Measurements from ENCODE around the gene PAX3. TPM values are rescaled to one million over a fixed set of nuclear protein-coding genes. Genes with fewer than 3 reads are reported as not detected.
"Not testable (repeated sequence)": the region's sequence is repeated elsewhere in the genome, so short reads cannot be mapped to it uniquely, and the experiment has no call there.

PAX3 gene
- total RNA-seq, 1 experiment from 2014 or later: not detected

DNA sequence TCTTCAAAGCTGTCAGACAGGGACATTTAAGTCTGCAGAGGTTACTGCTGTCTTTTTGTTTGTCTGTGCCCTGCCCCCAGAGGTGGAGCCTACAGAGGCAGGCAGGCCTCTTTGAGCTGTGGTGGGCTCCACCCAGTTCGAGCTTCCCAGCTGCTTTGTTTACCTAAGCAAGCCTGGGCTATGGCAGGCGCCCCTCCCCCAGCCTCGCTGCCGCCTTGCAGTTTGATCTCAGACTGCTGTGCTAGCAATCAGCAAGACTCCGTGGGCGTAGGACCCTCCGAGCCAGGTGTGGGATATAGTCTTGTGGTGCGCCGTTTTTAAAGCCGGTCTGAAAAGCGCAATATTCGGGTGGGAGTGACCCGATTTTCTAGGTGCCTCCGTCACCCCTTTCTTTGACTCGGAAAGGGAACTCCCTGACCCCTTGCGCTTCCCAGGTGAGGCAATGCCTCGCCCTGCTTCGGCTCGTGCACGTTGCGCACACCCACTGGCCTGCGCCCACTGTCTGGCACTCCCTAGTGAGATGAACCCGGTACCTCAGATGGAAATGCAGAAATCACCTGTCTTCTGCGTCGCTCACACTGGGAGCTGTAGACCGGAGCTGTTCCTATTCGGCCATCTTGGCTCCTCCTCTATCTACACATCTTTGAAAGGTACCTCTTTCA lies 143.7 kb downstream of the PAX3 start:
- H3K27ac ChIP-seq (ENCODE audit: low read depth, low read length); POLR2A ChIA-PET; H3K4me1 ChIP-seq (ENCODE audit: control insufficient read depth in 1 of 2, insufficient read depth in 2 of 2, low read length in 2 of 2); H3K9ac ChIP-seq (ENCODE audit: low read length); H3K36me3 ChIP-seq (ENCODE audit: control insufficient read depth in 1 of 2, insufficient read depth in 2 of 2, low read length in 2 of 2); ATAC-seq; H3K4me3 ChIP-seq (replicated peaks in 1 of 2; ENCODE audit: low read depth in 1 of 2, low read length in 2 of 2); CTCF ChIA-PET; intact Hi-C loops (cut with micrococcal nuclease); H3K79me2 ChIP-seq (ENCODE audit: insufficient read depth, low read length); H2AFZ ChIP-seq (ENCODE audit: low read depth, low read length, poor library complexity, severe bottlenecking); DNase-seq (ENCODE audit: low read depth, low spot score); H4K20me1 ChIP-seq (ENCODE audit: insufficient read depth); H3K27me3 ChIP-seq (ENCODE audit: insufficient read depth, low read length); RAD21 ChIA-PET (ENCODE audit: low non-redundant PET in 1 of 2, low total read pairs in 2 of 2, uncharacterized antibody in 2 of 2, unreplicated experiment in 2 of 2); H3K9me2 ChIP-seq (ENCODE audit: insufficient read depth); H3K9me3 ChIP-seq (ENCODE audit: control insufficient read depth in 1 of 2, insufficient read depth in 1 of 2, low read depth in 1 of 2, low read length in 2 of 2); BruUV-seq (replicated peaks); H3K4me2 ChIP-seq (ENCODE audit: low read length): not testable (repeated sequence)

Other genes starting within 250 kb of the PAX3 start
- gene SGPP2, start 125.5 kb upstream of the PAX3 start, total RNA-seq (2021; ENCODE audit: unreplicated experiment): 1.6 TPM